ENCODE results near the gene KRTAP12-4.
"Not testable (repeated sequence)": the region's sequence is repeated elsewhere in the genome, so short reads cannot be mapped to it uniquely, and the experiment has no call there.

The KRTAP12-4 gene

DNA sequence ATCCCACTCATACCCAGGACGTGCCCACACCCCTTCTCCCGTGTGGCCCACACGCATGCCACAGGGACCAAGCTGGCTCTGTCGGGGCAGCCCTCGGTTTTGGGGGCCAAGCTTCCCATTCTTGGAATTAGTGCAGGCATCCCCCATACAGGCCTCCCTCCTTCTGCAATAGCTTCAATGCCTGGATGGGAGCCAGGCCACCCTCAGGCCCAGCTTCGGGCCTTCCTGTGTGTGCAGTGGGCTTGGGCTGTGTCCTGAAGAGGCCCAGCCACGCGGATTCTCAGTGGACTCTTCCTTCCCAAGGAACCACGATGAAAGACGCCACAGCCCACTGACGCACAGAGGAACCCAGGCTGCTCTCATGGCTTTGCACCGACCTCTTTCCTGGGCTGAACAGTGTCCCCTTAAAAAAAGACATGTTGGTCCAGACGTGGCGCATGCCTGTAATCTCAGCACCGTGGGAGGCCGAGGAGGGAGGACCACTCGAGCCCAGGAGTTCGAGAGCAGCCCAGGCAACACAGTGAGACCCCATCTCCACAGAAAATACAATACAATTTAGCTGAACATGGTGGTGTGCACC lies 4.8 kb downstream of the KRTAP12-4 start:
- no peak overlapping the region for H3K4me3 ChIP-seq (ENCODE audit: low read depth, low read length)
- TF ChIP-seq, protein P1, sequence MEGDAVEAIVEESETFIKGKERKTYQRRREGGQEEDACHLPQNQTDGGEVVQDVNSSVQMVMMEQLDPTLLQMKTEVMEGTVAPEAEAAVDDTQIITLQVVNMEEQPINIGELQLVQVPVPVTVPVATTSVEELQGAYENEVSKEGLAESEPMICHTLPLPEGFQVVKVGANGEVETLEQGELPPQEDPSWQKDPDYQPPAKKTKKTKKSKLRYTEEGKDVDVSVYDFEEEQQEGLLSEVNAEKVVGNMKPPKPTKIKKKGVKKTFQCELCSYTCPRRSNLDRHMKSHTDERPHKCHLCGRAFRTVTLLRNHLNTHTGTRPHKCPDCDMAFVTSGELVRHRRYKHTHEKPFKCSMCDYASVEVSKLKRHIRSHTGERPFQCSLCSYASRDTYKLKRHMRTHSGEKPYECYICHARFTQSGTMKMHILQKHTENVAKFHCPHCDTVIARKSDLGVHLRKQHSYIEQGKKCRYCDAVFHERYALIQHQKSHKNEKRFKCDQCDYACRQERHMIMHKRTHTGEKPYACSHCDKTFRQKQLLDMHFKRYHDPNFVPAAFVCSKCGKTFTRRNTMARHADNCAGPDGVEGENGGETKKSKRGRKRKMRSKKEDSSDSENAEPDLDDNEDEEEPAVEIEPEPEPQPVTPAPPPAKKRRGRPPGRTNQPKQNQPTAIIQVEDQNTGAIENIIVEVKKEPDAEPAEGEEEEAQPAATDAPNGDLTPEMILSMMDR (IDR thresholded peaks at IDR 0.05; ENCODE audit: low read depth, low read length), result no peak

DNA sequence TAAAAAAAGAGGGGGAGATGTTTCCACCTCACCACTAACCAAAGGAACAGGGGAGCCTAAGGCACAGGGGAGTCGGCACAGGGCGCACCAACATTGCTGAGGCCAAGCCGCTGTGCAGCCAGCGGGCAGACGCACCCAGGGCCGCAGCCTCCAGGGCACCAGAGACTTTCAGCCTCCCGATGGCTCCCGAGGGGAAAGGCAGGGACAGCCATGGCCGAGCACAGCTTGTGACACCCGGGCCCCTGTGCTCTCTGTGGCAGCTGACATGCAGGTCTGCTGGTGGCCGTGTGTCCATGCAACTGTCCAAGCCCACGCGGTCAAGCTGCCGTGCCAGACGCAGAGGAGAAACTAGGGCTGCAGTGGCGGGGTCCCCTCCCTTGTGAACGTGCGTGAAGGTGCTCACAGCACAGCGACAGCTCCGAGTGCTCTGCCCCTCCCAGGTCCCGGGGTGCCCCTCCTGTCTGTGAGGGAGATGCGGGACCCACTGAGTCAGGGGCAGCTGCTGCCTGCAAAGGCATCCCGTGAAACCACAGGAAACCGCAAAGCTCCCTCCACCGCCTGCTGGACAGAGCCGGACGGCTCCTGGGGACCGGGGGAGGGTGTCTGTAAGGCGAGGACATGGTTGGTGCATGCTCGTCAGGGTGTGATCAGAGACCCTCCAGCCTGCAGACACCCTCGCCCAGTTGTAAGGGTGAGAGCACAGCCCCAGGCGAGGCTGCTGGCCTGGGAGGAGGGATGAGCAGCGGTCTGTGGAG lies 5.7 kb downstream of the KRTAP12-4 start:
- no peak overlapping the region for H3K4me3 ChIP-seq (ENCODE audit: low read depth, low read length)
- TF ChIP-seq, protein P1 (IDR thresholded peaks at IDR 0.05; ENCODE audit: low read depth, low read length), result no peak

DNA sequence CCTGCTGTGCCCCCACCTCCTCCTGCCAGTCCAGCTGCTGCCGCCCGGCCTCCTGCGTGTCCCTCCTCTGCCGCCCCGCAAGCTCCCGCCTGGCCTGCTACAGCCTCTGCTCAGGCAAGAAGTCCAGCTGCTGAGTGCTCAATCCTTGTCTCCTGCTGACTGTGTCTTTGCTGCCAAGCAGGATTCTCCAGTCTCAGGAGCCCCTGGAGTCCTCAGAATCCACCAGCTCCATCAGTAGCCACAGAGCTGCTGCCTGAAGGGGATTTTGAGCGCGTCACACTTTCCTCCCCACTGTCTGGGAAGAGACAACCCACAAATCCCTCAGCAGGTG lies 7.3 kb downstream of the KRTAP12-4 start:
- TF ChIP-seq, protein P1 (IDR thresholded peaks at IDR 0.05; ENCODE audit: low read depth, low read length), result no peak
- no peak overlapping the region for H3K4me3 ChIP-seq (ENCODE audit: low read depth, low read length)

DNA sequence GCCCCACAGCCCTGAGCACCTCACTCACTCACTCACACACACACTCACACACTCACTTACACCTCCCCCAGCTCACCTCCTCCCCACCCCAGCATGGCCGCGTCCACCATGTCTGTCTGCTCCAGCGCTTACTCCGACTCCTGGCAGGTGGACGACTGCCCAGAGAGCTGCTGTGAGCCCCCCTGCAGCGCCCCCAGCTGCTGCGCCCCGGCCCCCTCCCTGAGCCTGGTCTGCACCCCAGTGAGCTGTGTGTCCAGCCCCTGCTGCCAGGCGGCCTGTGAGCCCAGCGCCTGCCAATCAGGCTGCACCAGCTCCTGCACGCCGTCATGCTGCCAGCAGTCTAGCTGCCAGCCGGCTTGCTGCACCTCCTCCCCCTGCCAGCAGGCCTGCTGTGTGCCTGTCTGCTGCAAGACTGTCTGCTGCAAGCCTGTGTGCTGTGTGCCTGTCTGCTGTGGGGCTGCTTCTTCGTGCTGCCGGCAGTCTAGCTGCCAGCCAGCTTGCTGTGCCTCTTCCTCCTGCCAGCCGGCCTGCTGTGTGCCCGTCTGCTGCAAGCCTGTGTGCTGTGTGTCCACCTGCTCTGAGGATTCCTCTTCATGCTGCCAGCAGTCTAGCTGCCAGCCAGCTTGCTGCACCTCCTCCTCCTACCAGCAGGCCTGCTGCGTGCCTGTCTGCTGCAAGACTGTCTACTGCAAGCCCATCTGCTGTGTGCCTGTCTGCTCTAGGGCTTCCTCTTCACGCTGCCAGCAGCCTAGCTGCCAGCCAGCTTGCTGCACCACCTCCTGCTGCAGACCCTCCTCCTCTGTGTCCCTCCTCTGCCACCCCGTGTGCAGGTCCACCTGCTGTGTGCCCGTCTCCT lies 7.9 kb downstream of the KRTAP12-4 start, which contains the start of gene KRTAP10-11:
Gene KRTAP10-11 (plus strand): TSS at position 49 of the 856 bp plus-strand sequence. CDS start 45 bp downstream, at position 94.
- H3K4me3 ChIP-seq (ENCODE audit: low read depth, low read length), result not testable (repeated sequence)

DNA sequence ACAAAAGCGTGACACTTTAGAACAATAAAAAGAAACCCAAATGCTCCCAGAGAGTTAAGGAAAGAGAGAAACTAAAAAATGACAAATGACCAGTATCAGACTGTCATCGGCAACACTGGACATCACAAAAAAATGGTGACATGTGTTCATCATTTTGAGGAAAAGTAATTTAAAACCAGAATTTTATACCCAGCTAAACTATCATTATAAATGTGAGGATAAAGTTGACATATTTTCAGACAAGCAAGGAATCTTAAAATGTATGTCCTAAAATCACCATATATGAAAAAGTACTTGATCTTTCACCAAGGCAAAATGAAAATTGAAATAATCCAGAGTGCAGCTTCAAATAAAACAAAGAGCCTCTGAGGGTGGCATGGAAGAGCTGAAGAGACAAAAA lies 9.6 kb downstream of the KRTAP12-4 start:
- TF ChIP-seq, protein P1 (IDR thresholded peaks at IDR 0.05; ENCODE audit: low read depth, low read length), result no peak
- no peak overlapping the region for H3K4me3 ChIP-seq (ENCODE audit: low read depth, low read length)

DNA sequence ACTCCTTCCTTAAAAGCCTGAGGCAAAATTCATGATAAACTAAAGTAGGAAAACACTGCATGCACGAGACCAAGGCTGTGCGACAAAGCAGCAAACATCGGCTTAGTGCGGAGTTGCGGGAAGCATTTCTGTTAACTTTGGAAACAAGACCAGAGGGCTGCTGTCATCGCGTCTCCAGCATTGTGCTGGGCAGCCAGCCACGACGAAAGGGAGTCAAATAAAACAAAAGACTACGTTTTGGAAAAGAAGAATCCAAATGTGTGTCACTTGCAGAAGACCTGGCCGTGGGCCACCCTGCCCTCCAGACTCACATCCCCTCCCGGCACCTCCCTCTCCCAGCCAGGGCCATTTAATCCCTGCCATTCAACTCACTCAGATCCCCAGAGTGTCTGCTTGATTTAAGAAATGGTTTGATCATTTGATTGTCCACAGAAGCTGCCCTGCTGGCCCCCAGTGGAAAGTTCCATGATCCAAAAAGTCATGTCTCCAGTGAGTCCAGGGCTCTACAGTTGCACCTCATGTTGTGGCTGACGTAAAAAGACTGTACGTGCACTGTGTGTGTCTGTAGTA lies 10.6 kb downstream of the KRTAP12-4 start:
- H3K4me3 ChIP-seq (ENCODE audit: low read depth, low read length), result no peak overlapping the region

DNA sequence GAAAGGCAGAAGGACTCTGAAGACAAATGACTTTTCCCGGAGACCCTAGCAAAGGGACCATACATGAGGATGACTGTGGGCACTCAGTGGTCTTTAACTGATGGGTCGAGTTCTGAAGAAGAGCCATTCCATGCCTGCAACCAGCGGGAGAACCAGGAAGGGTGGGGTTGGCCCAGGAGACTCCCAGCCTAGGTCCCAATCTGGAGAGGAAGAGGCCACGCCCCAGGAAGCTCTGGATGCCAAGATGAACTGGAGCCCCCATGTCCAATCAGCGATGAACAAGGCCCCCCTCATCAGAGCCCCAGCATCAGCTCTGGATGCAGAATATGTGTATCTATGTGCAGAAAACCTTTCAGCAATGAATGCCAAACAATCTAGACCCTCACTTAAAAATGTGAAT lies 13.7 kb downstream of the KRTAP12-4 start:
- TF ChIP-seq, protein P1 (IDR thresholded peaks at IDR 0.05; ENCODE audit: low read depth, low read length), result no peak
- H3K4me3 ChIP-seq (ENCODE audit: low read depth, low read length), result no peak overlapping the region

More for the DNA sequence above, 10.6 kb downstream of the KRTAP12-4 start:
- TF ChIP-seq, protein P1 (IDR thresholded peaks at IDR 0.05; ENCODE audit: low read depth, low read length), result no peak
